Stomach (tissue), 4 donors: ENCODE data around the gene GNG2.

ENCODE experiments used
- EP300 ChIP-seq: sonication (generic); formaldehyde crosslinking; IDR thresholded peaks from one replicate; pipeline ENCODE4 v1.6.1; 2017; ENCODE audit warnings: antibody characterized with exemption
- POLR2A ChIP-seq, 4 donors: fragments of 450-650 bp; IDR thresholded peaks; one replicate each; pipeline ENCODE4 v1.6.1; 2016; ENCODE audit warnings: antibody characterized with exemption in 4 of 4, control low read depth in 2 of 4, mild to moderate bottlenecking in 1 of 4, moderate library complexity in 1 of 4
- POLR2AphosphoS5 ChIP-seq, 3 donors: sonication (generic); formaldehyde crosslinking; IDR thresholded peaks; one replicate each; pipeline ENCODE4 v1.6.1; 2016; ENCODE audit warnings: antibody characterized with exemption in 3 of 3
- TF ChIP-seq, protein P1 (sequence below), 7 experiments: fragments of 450-650 bp in 4 of 7; fragments of 200-600 bp in 3 of 7; sonication (generic) in 3 of 7; IDR thresholded peaks; one replicate each; pipeline ENCODE4 v1.5.1; 2016 to 2019; ENCODE audit warnings: antibody characterized with exemption in 7 of 7, control low read depth in 2 of 7, mild to moderate bottlenecking in 1 of 7

DNA sequence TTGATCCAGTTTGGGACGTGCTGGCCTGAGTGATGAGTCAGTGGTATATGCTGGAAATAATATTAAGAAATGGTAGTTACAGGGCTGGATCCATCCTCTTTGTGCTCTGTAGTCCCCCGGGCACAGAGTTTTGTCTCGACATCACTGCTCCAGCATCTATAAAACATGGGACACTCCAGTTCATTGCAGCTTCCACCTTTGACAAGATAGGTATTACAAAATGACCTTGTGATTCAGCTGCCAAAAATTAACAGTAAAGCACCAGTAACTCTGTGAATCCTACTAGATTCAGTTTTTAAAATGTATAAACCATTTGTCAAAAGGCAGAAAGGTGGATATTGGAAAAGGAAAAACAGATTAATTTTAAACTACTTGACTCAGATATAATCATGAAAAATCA, 14.6 kb upstream of the GNG2 start:
- TF ChIP-seq POLR2A (IDR thresholded peaks at IDR 0.05): no peak
- TF ChIP-seq, protein P1, sequence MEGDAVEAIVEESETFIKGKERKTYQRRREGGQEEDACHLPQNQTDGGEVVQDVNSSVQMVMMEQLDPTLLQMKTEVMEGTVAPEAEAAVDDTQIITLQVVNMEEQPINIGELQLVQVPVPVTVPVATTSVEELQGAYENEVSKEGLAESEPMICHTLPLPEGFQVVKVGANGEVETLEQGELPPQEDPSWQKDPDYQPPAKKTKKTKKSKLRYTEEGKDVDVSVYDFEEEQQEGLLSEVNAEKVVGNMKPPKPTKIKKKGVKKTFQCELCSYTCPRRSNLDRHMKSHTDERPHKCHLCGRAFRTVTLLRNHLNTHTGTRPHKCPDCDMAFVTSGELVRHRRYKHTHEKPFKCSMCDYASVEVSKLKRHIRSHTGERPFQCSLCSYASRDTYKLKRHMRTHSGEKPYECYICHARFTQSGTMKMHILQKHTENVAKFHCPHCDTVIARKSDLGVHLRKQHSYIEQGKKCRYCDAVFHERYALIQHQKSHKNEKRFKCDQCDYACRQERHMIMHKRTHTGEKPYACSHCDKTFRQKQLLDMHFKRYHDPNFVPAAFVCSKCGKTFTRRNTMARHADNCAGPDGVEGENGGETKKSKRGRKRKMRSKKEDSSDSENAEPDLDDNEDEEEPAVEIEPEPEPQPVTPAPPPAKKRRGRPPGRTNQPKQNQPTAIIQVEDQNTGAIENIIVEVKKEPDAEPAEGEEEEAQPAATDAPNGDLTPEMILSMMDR (IDR thresholded peaks at IDR 0.05): no peak
- TF ChIP-seq POLR2AphosphoS5 (IDR thresholded peaks at IDR 0.05): no peak
- TF ChIP-seq EP300: no peak
